ENCODE data around the gene LRRC8A. TPM values are rescaled to one million over a fixed set of nuclear protein-coding genes. Genes with fewer than 3 reads are reported as not detected.
A peak's percentile ranks its signal among the peaks of the same experiment; 100 is the strongest.

The LRRC8A gene
- total RNA-seq, 6 experiments from 2014 or later: 8.6 to 46.1 (median 22.1) TPM

- H3K9me3 ChIP-seq: no peaks in the 10 kb centered on the region
- peaks cover 0 to 25% (median 7%) of the 10 kb centered on the region in 4 donors for H3K36me3 ChIP-seq
- H3K4me1 ChIP-seq: no peaks in the 10 kb centered on the region
- H3K27me3 ChIP-seq: no peaks in the 10 kb centered on the region
- no CpG with 5 or more reads among the region's 2 CpGs for WGBS (ENCODE audit: insufficient coverage, low coverage, low lambda C conversion rate, missing lambda C conversion rate)
- DNase-seq (no peak), ATAC-seq (peak in 3 of 4 donors; percentile 2 to 12 (median 6))
- no peak overlapping the region for H3K4me3 ChIP-seq
- TF ChIP-seq POLR2A (IDR thresholded peaks at IDR 0.05) (no peak), CTCF (IDR thresholded peaks at IDR 0.05) (no peak)
- no peak overlapping the region for H3K27ac ChIP-seq
- intact Hi-C loops (cut with DNase I): no loop called here
Observed at GRCh38 chr9:128903079-128903461, 21.1 kb downstream of the LRRC8A start.

GRCh38 chr9:128903871-128904620 is 22.1 kb downstream of the LRRC8A start:
- Histone ChIP-seq H3K36me3 (peaks cover 2 to 35% (median 12%) of the 10 kb centered on the region in 4 donors), H3K4me3 (no peak overlapping the region), H3K27me3 (no peaks in the 10 kb centered on the region), H3K27ac (no peak overlapping the region), H3K9me3 (no peaks in the 10 kb centered on the region), H3K4me1 (no peaks in the 10 kb centered on the region)
- ATAC-seq: no peak
- 86% methylated on average over 10 of the region's 10 CpGs for WGBS (ENCODE audit: insufficient coverage, low coverage, low lambda C conversion rate, missing lambda C conversion rate)
- TF ChIP-seq POLR2A (IDR thresholded peaks at IDR 0.05): no peak
- no peak for TF ChIP-seq CTCF (IDR thresholded peaks at IDR 0.05)
- DNase-seq: no peak
- intact Hi-C loops (cut with DNase I): no loop called here

GRCh38 chr9:128905964-128906363 is 24.0 kb downstream of the LRRC8A start:
- Histone ChIP-seq H3K27me3 (no peaks in the 10 kb centered on the region), H3K9me3 (no peaks in the 10 kb centered on the region), H3K36me3 (peaks cover 2 to 39% (median 17%) of the 10 kb centered on the region in 4 donors), H3K27ac (no peak overlapping the region), H3K4me1 (peaks cover 0 to 2% (median 0%) of the 10 kb centered on the region in 4 donors), H3K4me3 (no peak overlapping the region)
- DNase-seq (no peak), ATAC-seq (no peak)
- TF ChIP-seq POLR2A (IDR thresholded peaks at IDR 0.05) (no peak), CTCF (IDR thresholded peaks at IDR 0.05) (no peak)
- 94% methylated on average over 7 of the region's 7 CpGs for WGBS (ENCODE audit: insufficient coverage, low coverage, low lambda C conversion rate, missing lambda C conversion rate)
- intact Hi-C loops (cut with DNase I): no loop called here

- no peak overlapping the region for H3K4me3 ChIP-seq
- ATAC-seq (no peak), DNase-seq (no peak)
- 14% methylated on average over 2 of the region's 2 CpGs for WGBS (ENCODE audit: insufficient coverage, low coverage, low lambda C conversion rate, missing lambda C conversion rate)
- peaks cover 0 to 6% (median under 1%) of the 10 kb centered on the region in 4 donors for H3K4me1 ChIP-seq
- H3K27me3 ChIP-seq: no peaks in the 10 kb centered on the region
- peaks cover 2 to 39% (median 17%) of the 10 kb centered on the region in 4 donors for H3K36me3 ChIP-seq
- intact Hi-C loops (cut with DNase I): no loop called here
- H3K27ac ChIP-seq: no peak overlapping the region
- TF ChIP-seq CTCF (IDR thresholded peaks at IDR 0.05) (no peak), POLR2A (IDR thresholded peaks at IDR 0.05) (no peak)
- H3K9me3 ChIP-seq: no peaks in the 10 kb centered on the region
Observed at GRCh38 chr9:128906741-128907140, 24.8 kb downstream of the LRRC8A start.

Data from right lobe of liver (tissue), 6 donors.